Endothelial cell of umbilical vein (primary cell): ENCODE data around the gene DSCAML1. TPM values are rescaled to one million over a fixed set of nuclear protein-coding genes. Genes with fewer than 3 reads are reported as not detected.

ENCODE experiments used
- BruUV-seq: library from RNA; stranded (reverse); fragments of 400-500 nt; replicated peaks from 2 replicates; lab custom pipeline; 2021; lab: Mats Ljungman, UMichigan
- CTCF ChIA-PET: fragments of 300-600, 350-600 bp; sonication (Branson Sonifier 250); formaldehyde crosslinking; loops from one replicate; lab custom pipeline; 2021; ENCODE audit warnings: antibody characterized with exemption, inconsistent platforms; lab: Charles Lee
- POLR2A ChIA-PET: fragments of 300-600, 350-600 bp; sonication (Branson Sonifier 250); formaldehyde crosslinking; loops from one replicate; lab custom pipeline; 2021; ENCODE audit warnings: antibody characterized with exemption, inconsistent platforms; lab: Charles Lee
- DNase-seq: peaks from one replicate; pipeline ENCODE4 v3.0.0-alpha.2; 2011; ENCODE audit warnings: low read depth, low spot score
- FAIRE-seq: peaks from 2 replicates; lab custom pipeline; 2011; peaks lifted over from hg19 to GRCh38; lab: Jason Lieb, UNC
- H2AFZ ChIP-seq: 2 replicates; pipeline ENCODE4 v1.6.0; 2012; ENCODE audit warnings: low read depth, low read length, control low read depth, inconsistent platforms
- H3K27ac ChIP-seq: 2 replicates; pipeline ENCODE4 v1.5.1; 2011; ENCODE audit warnings: low read depth, mild to moderate bottlenecking, control low read depth, low read length, moderate library complexity; ENCODE audit not compliant: insufficient read depth
- H3K27me3 ChIP-seq, 2 experiments: 2 replicates each; pipeline versions ENCODE4 v1.6.0 to v1.6.1; 2011; ENCODE audit warnings: low read length in 2 of 2, mixed read lengths in 1 of 2; ENCODE audit not compliant: control insufficient read depth in 2 of 2, insufficient read depth in 2 of 2
- H3K36me3 ChIP-seq, 2 experiments: 2 replicates in 1 of 2; 3 replicates in 1 of 2; pipeline ENCODE4 v1.5.1; 2011; ENCODE audit warnings: low read length in 2 of 2, mild to moderate bottlenecking in 1 of 2, moderate library complexity in 1 of 2; ENCODE audit not compliant: control insufficient read depth in 2 of 2, insufficient read depth in 2 of 2; ENCODE audit errors: extremely low read depth in 1 of 2
- H3K4me1 ChIP-seq: 3 replicates; pipeline ENCODE4 v1.5.1; 2011; ENCODE audit warnings: mild to moderate bottlenecking, low read length; ENCODE audit not compliant: control insufficient read depth, insufficient read depth; ENCODE audit errors: extremely low read depth
- H3K4me2 ChIP-seq: 2 replicates; pipeline ENCODE4 v1.6.1; 2011; ENCODE audit warnings: low read length, control low read depth, mixed read lengths; ENCODE audit not compliant: insufficient read depth
- H3K4me3 ChIP-seq, 3 experiments: fragments of 200-600 bp in 1 of 3; sonication (generic), shearing (Covaris generic) in 1 of 3; replicated peaks in 1 of 3; 2 replicates each; pipeline ENCODE4 v1.5.1; 2011 to 2016; ENCODE audit warnings: control low read depth in 3 of 3, low read length in 3 of 3, mild to moderate bottlenecking in 2 of 3, inconsistent platforms in 1 of 3, low read depth in 1 of 3, moderate library complexity in 1 of 3; ENCODE audit not compliant: insufficient read depth in 1 of 3
- H3K79me2 ChIP-seq: 2 replicates; pipeline ENCODE4 v1.6.0; 2012; ENCODE audit warnings: low read length, inconsistent platforms; ENCODE audit not compliant: control insufficient read depth, insufficient read depth
- H3K9ac ChIP-seq: replicated peaks from 2 replicates; pipeline ENCODE3; 2011; ENCODE audit warnings: low read length, control low read depth; ENCODE audit not compliant: insufficient read depth; ENCODE audit errors: extremely low read depth
- H3K9me1 ChIP-seq: replicated peaks from 3 replicates; pipeline ENCODE4 v1.6.0; 2011; ENCODE audit warnings: mild to moderate bottlenecking, low read length; ENCODE audit not compliant: control insufficient read depth, insufficient read depth; ENCODE audit errors: extremely low read depth
- H3K9me3 ChIP-seq: replicated peaks from 2 replicates; pipeline ENCODE4 v1.5.1; 2012; ENCODE audit warnings: low read length, inconsistent platforms; ENCODE audit not compliant: control insufficient read depth, insufficient read depth
- H4K20me1 ChIP-seq: replicated peaks from 2 replicates; pipeline ENCODE3; 2011; ENCODE audit warnings: mild to moderate bottlenecking, low read length; ENCODE audit not compliant: control insufficient read depth, insufficient read depth; ENCODE audit errors: extremely low read depth
- EZH2 ChIP-seq: IDR thresholded peaks from 2 replicates; pipeline ENCODE4 v1.6.1; 2012; ENCODE audit warnings: borderline replicate concordance, low read depth, mild to moderate bottlenecking, moderate library complexity, low read length, inconsistent platforms; ENCODE audit not compliant: severe bottlenecking
- FOS ChIP-seq: IDR thresholded peaks from 2 replicates; pipeline ENCODE4 v1.6.1; 2011; ENCODE audit warnings: mild to moderate bottlenecking, low read length, moderate library complexity, borderline replicate concordance; ENCODE audit not compliant: insufficient read depth
- GATA2 ChIP-seq: IDR thresholded peaks from 2 replicates; pipeline ENCODE4 v1.7.0; 2011; ENCODE audit warnings: low read depth, mild to moderate bottlenecking, moderate library complexity, mixed read lengths, low read length; ENCODE audit not compliant: insufficient read length, insufficient read depth
- JUN ChIP-seq: IDR thresholded peaks from 2 replicates; pipeline ENCODE4 v1.6.1; 2011; ENCODE audit warnings: borderline replicate concordance, low read depth; ENCODE audit not compliant: insufficient read length, insufficient read depth
- MYC ChIP-seq: IDR thresholded peaks from one replicate; pipeline ENCODE4 v1.6.1; 2011; ENCODE audit warnings: mild to moderate bottlenecking, low read depth, low read length
- POLR2A ChIP-seq: IDR thresholded peaks from 2 replicates; pipeline ENCODE4 v1.6.1; 2012; ENCODE audit warnings: low read depth, mild to moderate bottlenecking, control low read depth, low read length
- POLR2AphosphoS5 ChIP-seq: IDR thresholded peaks from 2 replicates; pipeline ENCODE4 v1.6.1; 2012; ENCODE audit warnings: low read depth, mild to moderate bottlenecking, control low read depth, low read length, moderate library complexity; ENCODE audit not compliant: insufficient read depth
- dilution Hi-C: fragments of 300-500 bp; cut with MboI; formaldehyde crosslinking; loops from one replicate; pipeline ENCODE4 v1.15.0; 2019; ENCODE audit warnings: low sequenced_read_pairs; ENCODE audit not compliant: extremely low pct_ligation_motif_present
- intact Hi-C: fragments of 100-400 bp; cut with micrococcal nuclease; formaldehyde crosslinking; loops from one replicate; pipeline ENCODE4 v1.10.0; 2022
- polyA plus RNA-seq, 4 experiments: library from polyadenylated mRNA; depleted of rRNA in 3 of 4; stranded (reverse) in 3 of 4; unstranded in 1 of 4; fragments of >200 nt; gene quantifications; 2 replicates each; pipeline versions ENCODE4 v1.2.1 to v1.2.3, GENCODE V29; 2011 to 2012; ENCODE audit warnings: missing spikeins in 1 of 4
- total RNA-seq: library from RNA; stranded (reverse); gene quantifications from 2 replicates; pipeline ENCODE4 v1.2.3, GENCODE V29; 2021
- TF ChIP-seq, protein P1 (sequence below): IDR thresholded peaks from 2 replicates; pipeline ENCODE4 v1.6.1; 2011; ENCODE audit not compliant: insufficient read depth, insufficient read length
- TF ChIP-seq, protein P2 (sequence below), 2 donors: IDR thresholded peaks; 1 replicate in 1 of 2; 2 replicates in 1 of 2; pipeline ENCODE4 v1.5.1; 2011; ENCODE audit warnings: low read length in 2 of 2, mild to moderate bottlenecking in 2 of 2, moderate library complexity in 2 of 2, control low read depth in 1 of 2, inconsistent platforms in 1 of 2, low read depth in 1 of 2; ENCODE audit not compliant: insufficient read depth in 1 of 2; ENCODE audit errors: extremely low read depth in 1 of 2

The DSCAML1 gene
- total and polyA plus RNA-seq, 2 donors (not counting 3 experiments of a cell fraction or from before 2014, with no cell fraction given), result not detected

DNA sequence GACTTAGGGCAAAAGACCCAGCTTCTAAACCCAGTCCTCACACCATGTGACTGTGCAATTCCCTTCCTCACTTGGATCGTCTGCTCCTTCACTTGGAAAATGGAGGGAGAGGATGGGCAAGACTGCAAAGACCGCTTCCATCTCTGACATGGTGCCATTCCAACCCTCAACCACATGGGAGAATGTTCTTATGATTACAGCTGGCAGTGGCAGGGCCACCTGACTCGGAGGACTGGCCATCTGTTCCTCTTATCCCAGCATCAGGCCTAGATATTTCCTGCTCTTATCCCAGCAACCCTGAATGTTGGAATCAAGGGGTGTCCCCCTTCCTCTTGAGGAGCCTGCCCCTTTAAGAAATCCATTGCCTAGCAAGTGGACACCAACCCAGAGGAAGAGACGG is 15.4 kb downstream of the DSCAML1 start:
- Histone ChIP-seq H3K4me3 (no peak overlapping the region), H3K27me3 (peaks cover 0 to 5% of the 10 kb centered on the region in 2 experiments), H3K9ac (no peak overlapping the region), H3K4me1 (no peaks in the 10 kb centered on the region), H3K79me2 (no peaks in the 10 kb centered on the region), H3K36me3 (no peaks in the 10 kb centered on the region), H3K9me3 (no peaks in the 10 kb centered on the region), H3K27ac (no peak overlapping the region), H4K20me1 (no peaks in the 10 kb centered on the region), H2AFZ (no peak overlapping the region), H3K4me2 (no peak overlapping the region), H3K9me1 (no peaks in the 10 kb centered on the region)
- no peak for DNase-seq
- FAIRE-seq, result no peak
- no TSS peak for BruUV-seq
- TF ChIP-seq EZH2 (no peak), FOS (no peak), GATA2 (no peak), MYC (no peak), POLR2AphosphoS5 (no peak), JUN (no peak), POLR2A (no peak)
- TF ChIP-seq, protein P1, sequence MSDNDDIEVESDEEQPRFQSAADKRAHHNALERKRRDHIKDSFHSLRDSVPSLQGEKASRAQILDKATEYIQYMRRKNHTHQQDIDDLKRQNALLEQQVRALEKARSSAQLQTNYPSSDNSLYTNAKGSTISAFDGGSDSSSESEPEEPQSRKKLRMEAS, result no peak
- TF ChIP-seq, protein P2, sequence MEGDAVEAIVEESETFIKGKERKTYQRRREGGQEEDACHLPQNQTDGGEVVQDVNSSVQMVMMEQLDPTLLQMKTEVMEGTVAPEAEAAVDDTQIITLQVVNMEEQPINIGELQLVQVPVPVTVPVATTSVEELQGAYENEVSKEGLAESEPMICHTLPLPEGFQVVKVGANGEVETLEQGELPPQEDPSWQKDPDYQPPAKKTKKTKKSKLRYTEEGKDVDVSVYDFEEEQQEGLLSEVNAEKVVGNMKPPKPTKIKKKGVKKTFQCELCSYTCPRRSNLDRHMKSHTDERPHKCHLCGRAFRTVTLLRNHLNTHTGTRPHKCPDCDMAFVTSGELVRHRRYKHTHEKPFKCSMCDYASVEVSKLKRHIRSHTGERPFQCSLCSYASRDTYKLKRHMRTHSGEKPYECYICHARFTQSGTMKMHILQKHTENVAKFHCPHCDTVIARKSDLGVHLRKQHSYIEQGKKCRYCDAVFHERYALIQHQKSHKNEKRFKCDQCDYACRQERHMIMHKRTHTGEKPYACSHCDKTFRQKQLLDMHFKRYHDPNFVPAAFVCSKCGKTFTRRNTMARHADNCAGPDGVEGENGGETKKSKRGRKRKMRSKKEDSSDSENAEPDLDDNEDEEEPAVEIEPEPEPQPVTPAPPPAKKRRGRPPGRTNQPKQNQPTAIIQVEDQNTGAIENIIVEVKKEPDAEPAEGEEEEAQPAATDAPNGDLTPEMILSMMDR (IDR thresholded peaks at IDR 0.05; ENCODE audit: extremely low read depth in 1 of 2, insufficient read depth in 1 of 2, low read depth in 1 of 2, low read length in 2 of 2), result no peak
- ChIA-PET POLR2A (interaction anchor here (0.6 kb wide), 1 partner anchor 357 kb away, joined by 5 read pairs; no protein-coding TSS in a partner anchor), CTCF (interaction anchor here (1.1 kb wide), 1 partner anchor 26 kb away, joined by 3 read pairs; no protein-coding TSS in a partner anchor)
- dilution Hi-C loops, result no loop called here
- intact Hi-C loops, result no loop called here
